Activated gamma-delta T cell (primary cell): ENCODE results near the gene STUB1.

Source experiments
- DNase-seq: peaks from one replicate; lab custom pipeline; 2025; lab: John Stamatoyannopoulos, UW

Gene STUB1

GRCh38 chr16:667113-667779, 13.0 kb upstream of the STUB1 start:
- no peak for DNase-seq

- peak; percentile 91 for DNase-seq
Observed at GRCh38 chr16:667780-668518, 12.3 kb upstream of the STUB1 start, which contains the start of gene RHOT2. RHOT2 (plus strand) TSS chr16:668132; CDS start chr16:668200, 68 bp downstream.

GRCh38 chr16:668519-669171, 11.6 kb upstream of the STUB1 start:
- no peak for DNase-seq

DNA sequence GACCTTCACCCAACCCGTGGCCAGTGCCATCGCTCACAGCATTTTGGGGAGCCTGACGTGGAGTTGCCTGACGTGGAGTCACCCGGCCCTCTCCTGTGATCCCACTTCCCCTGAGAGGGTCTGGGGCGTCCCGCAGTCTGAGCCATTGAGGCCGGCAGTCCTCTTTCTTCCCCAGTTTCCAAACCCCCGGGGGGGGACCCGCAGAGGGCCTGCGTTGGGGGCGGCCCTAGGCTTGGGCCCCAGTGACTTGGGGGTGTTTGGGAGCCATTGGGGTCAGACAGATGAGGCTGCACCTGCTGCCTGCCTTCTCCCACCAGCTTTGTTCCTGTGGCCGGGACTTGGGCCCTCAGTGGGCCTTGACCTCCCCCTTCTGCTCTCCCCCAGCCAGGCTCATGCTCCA, 10.5 kb upstream of the STUB1 start:
- no peak for DNase-seq

DNA sequence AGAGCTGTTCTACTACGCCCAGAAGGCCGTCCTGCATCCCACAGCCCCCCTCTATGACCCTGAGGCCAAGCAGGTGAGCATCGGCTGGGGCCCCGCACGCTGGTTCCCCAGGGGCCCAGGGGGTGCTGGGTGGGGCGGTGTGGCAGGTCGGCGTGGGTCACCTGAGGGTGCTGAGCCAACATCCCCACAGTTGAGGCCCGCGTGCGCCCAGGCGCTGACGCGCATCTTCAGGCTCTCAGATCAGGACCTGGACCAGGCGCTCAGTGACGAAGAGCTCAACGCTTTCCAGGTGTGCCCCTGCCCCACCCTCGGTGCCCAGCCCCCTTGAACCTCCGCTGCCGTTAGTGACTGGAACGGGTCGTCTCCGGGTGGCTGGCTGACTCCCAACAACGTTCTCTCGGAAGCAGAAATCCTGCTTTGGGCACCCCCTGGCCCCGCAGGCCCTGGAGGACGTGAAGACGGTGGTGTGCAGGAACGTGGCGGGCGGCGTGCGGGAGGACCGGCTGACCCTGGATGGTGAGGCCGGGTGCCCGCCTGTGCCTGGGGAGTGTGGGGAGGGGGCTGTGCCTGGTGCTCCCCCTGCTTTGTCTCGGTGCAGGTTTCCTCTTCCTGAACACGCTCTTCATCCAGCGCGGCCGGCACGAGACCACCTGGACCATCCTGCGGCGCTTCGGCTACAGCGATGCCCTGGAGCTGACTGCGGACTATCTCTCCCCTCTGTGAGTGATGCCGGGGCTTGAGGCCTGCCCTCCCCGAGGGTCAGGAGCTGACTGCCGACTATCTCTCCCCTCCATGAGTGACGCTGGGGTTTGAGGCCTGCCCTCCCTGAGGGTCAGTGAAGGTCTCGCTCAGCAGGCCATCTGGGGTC, 9.5 kb upstream of the STUB1 start:
- no peak for DNase-seq

DNA sequence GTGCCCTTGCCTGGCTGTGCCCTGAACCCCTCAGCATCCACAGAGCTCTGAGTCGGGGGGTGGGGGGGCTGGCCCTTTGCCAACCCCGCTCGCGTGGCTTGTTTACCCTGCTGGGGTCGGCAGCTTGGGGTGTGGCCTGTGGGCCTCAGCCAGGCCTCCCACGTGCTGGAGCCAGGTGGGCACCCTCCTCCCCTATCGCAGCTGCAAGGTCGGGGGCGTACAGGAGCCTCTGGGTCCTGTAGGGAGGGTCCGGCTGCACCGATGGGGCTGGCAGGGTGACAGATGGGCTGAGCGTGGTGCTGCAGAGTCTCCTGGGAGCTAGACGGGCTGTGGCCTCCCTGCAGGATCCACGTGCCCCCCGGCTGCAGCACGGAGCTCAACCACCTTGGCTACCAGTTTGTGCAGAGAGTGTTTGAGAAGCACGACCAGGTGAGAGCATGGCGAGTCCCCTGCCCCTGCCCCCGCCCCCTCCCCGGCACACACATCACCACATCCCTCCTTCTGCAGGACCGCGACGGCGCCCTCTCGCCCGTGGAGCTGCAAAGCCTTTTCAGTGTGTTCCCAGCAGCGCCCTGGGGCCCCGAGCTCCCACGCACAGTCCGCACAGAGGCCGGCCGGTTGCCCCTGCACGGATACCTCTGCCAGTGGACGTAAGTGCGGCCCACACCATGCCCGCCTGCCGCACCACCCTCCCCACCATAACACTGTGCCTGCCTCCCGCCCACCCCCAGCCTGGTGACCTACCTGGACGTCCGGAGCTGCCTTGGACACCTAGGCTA, 8.7 kb upstream of the STUB1 start:
- DNase-seq, result no peak

- DNase-seq, result no peak
Observed at GRCh38 chr16:672371-672770, 7.8 kb upstream of the STUB1 start.

DNA sequence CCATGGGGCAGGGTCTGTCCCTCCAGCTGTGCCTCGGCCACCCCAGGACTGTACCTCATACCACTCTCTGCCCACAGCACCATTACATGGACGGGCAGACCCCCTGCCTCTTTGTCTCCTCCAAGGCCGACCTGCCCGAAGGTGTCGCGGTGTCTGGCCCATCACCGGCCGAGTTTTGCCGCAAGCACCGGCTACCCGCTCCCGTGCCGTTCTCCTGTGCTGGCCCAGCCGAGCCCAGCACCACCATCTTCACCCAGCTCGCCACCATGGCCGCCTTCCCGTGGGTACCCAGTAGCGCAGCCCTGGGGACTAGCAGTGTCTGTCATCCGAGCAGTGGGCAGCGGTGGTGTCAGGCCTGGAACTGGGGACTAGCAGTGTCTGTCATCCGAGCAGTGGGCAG, 7.4 kb upstream of the STUB1 start:
- DNase-seq, result no peak

DNA sequence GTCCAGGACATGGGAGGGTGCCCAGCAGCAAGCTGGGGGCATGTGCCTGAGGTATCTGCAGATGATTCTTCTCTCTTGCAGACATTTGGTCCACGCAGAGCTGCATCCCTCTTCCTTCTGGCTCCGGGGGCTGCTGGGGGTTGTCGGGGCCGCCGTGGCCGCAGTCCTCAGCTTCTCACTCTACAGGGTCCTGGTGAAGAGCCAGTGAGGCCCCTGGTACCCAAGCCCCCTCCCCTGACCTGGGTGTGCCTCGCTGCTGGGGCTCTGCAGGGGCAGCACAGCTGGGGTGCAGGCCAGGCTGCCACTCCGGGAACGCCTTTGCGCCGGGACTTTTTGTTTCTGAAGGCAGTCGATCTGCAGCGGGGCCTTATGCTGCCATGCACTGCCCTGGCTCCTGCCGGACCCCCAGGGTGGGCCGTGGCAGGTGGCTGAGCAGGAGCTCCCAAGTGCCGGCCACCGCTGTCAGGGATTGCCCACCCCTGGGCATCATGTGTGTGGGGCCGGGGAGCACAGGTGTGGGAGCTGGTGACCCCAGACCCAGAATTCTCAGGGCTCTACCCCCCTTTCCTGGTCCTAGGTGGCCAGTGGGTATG, 6.7 kb upstream of the STUB1 start:
- DNase-seq, result no peak

DNA sequence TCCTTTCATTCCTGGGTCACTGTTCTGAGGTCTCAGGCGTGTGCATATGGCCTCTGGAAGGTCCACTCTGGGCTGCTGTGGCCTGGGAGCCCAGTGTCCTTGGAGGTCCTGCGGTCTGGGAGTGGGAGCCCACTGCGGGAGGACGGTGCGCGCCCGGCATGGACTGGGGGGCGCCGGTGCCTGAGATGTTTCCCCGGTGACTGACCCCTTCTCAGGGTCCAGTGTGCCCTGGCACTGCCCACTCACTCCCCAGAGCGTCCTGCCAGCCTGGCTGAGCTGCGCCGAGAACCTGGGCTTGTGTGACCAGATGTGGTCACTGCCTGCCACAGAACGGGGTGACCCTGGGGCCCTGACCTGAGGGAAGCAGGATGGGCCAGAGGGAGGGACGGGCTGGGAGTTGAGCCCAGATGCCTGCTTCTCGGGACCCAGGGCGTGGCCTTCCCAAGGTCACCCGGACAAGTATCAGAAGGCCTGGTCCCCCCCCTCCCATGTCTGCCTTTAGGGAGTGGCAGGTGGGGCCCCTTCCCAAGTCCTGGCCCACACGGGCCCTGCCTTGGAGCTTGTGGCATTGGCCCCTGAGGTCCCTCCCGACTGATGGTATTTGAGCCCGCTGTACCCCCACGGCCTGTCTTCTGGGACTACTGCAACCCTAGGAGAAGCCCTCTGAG, 5.9 kb upstream of the STUB1 start:
- no peak for DNase-seq

GRCh38 chr16:674968-675883, 5.0 kb upstream of the STUB1 start, which contains the start of gene RHBDL1:
RHBDL1 (plus strand) TSS chr16:675671; CDS start chr16:675791, 120 bp downstream.
- no peak for DNase-seq

GRCh38 chr16:675884-676564, 4.2 kb upstream of the STUB1 start:
- no peak for DNase-seq

- no peak for DNase-seq
Observed at GRCh38 chr16:676565-676902, 3.7 kb upstream of the STUB1 start.

DNA sequence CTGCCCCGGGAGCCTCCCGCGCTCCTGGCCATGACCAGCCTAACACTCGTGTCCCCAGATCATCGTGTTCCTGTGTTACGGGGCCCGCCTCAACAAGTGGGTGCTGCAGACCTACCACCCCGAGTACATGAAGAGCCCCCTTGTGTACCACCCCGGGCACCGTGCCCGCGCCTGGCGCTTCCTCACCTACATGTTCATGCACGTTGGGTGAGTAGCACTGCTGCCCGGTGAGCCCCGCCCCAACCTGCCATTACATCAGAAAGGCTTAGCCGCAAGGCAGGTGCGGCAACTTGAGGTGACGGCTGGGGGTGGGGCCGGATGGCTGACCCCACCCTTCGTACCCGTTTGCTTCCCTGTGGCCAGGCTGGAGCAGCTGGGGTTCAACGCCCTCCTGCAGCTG, 3.3 kb upstream of the STUB1 start:
- DNase-seq, result no peak

DNA sequence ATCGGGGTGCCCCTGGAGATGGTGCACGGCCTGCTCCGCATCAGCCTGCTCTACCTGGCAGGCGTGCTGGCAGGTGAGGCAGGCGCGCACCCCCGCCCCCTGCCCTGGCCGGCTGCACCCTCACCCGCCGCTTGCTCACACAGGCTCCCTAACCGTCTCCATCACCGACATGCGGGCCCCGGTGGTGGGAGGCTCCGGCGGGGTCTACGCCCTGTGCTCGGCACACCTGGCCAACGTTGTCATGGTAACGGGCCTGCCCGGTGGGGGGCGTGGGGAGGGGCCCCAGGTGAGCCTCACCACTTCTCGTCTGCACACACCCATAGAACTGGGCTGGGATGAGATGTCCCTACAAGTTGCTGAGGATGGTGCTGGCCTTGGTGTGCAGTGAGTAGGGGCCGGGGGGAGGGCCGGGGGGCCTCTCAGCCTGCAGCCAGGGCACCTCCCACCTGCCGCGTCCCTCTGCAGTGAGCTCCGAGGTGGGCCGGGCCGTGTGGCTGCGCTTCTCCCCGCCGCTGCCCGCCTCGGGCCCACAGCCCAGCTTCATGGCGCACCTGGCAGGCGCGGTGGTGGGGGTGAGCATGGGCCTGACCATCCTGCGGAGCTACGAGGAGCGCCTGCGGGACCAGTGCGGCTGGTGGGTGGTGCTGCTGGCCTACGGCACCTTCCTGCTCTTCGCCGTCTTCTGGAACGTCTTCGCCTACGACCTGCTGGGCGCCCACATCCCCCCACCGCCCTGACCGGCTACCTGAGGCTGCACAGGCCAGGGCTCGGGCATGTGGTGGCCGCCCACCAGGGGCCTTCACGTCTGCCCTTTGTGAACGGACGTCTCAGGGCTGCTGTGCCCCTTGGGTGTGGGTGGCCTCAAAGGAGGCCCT, 2.7 kb upstream of the STUB1 start:
- DNase-seq, result no peak

- DNase-seq, result no peak
Observed at GRCh38 chr16:678209-678857, 1.9 kb upstream of the STUB1 start.
